Breast epithelium (tissue), 4 donors: ENCODE data around the gene BABAM1. TPM values are rescaled to one million over a fixed set of nuclear protein-coding genes. Genes with fewer than 3 reads are reported as not detected.

Source experiments
- DNase-seq, 2 donors: peaks; one replicate each; pipeline ENCODE4 v3.0.0-alpha.2; 2019; ENCODE audit warnings: low spot score in 2 of 2
- H3K27ac ChIP-seq, 2 donors: fragments of 200-600 bp; sonication (generic) in 1 of 2; one replicate each; pipeline ENCODE4 v1.5.1; 2016 to 2019; ENCODE audit warnings: mild to moderate bottlenecking in 1 of 2
- H3K27me3 ChIP-seq, 2 donors: fragments of 200-600 bp; sonication (generic) in 1 of 2; one replicate each; pipeline versions ENCODE4 v1.5.1 to v1.6.0; 2017 to 2019; ENCODE audit warnings: control low read depth in 1 of 2, mild to moderate bottlenecking in 1 of 2
- H3K36me3 ChIP-seq: fragments of 200-600 bp; one replicate; pipeline ENCODE4 v1.5.1; 2019
- H3K4me1 ChIP-seq, 2 donors: fragments of 200-600 bp; sonication (generic); one replicate each; pipeline ENCODE4 v1.5.1; 2016 to 2019; ENCODE audit warnings: control low read depth in 1 of 2
- H3K4me3 ChIP-seq, 3 donors: fragments of 200-600 bp; sonication (generic); 1 replicate in 2 of 3; 2 replicates in 1 of 3; pipeline ENCODE4 v1.5.1; 2016 to 2019; ENCODE audit warnings: mild to moderate bottlenecking in 3 of 3, moderate library complexity in 2 of 3
- H3K9me3 ChIP-seq, 2 donors: fragments of 200-600 bp; sonication (generic) in 1 of 2; one replicate each; pipeline ENCODE4 v1.5.1; 2016 to 2019; ENCODE audit warnings: control low read depth in 1 of 2
- POLR2A ChIP-seq: fragments of 450-650 bp; IDR thresholded peaks from one replicate; pipeline ENCODE4 v1.6.1; 2016; ENCODE audit warnings: antibody characterized with exemption, mild to moderate bottlenecking, moderate library complexity
- POLR2AphosphoS5 ChIP-seq, 3 donors: sonication (generic); formaldehyde crosslinking; IDR thresholded peaks; one replicate each; pipeline ENCODE4 v1.6.1; 2017; ENCODE audit warnings: antibody characterized with exemption in 3 of 3
- intact Hi-C: fragments of 100-400 bp; cut with DNase I; formaldehyde crosslinking; loops from one replicate; pipeline ENCODE4 v1.15.1; 2023; ENCODE audit warnings: low total_unique reads
- total RNA-seq, 3 donors: library from RNA; depleted of rRNA; stranded (reverse); fragments of >200 nt; gene quantifications; one replicate each; pipeline ENCODE4 v1.1.0, GENCODE V29; 2016
- TF ChIP-seq, protein P1 (sequence below), 3 donors: fragments of 450-650 bp; IDR thresholded peaks; one replicate each; pipeline ENCODE4 v1.5.1; 2016 to 2017; ENCODE audit warnings: antibody characterized with exemption in 3 of 3, mild to moderate bottlenecking in 3 of 3, moderate library complexity in 3 of 3

The BABAM1 gene
- total RNA-seq, 3 donors from 2014 or later = 48.5 to 65.6 (median 54.1) TPM

DNA sequence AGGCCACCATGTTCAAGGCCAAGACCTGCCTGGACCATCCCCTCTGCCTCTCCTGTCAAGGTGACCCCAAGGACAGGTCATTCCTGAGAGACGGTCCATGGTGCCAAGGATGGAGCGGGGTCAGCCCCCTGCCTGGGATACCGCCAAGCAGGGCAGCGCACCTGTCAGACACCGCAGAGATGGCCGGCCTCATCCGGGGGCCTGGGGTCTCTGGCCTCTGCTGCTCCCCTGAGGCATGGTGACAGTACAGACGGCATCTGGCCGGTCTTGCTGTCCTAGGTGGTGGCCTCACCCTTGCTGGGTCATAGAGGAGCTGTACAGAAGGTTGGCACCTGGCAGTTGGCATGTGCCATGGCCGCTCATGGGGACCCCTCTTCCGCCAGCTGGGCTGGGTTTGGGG is 53.2 kb downstream of the BABAM1 start:
- intact Hi-C loops = loop anchor here (5.0 kb wide), 1 partner anchor 1362 kb away; the partner anchor contains the start of gene CRTC1
- Histone ChIP-seq H3K36me3 (peaks cover 7% of the 10 kb centered on the region), H3K27ac (no peak overlapping the region), H3K9me3 (no peaks in the 10 kb centered on the region), H3K4me1 (peaks cover 0 to 2% of the 10 kb centered on the region in 2 donors), H3K27me3 (peaks cover 0 to 3% of the 10 kb centered on the region in 2 donors), H3K4me3 (no peak overlapping the region)
- DNase-seq = no peak
- TF ChIP-seq POLR2A (no peak), POLR2AphosphoS5 (IDR thresholded peaks at IDR 0.05) (no peak)
- TF ChIP-seq, protein P1, sequence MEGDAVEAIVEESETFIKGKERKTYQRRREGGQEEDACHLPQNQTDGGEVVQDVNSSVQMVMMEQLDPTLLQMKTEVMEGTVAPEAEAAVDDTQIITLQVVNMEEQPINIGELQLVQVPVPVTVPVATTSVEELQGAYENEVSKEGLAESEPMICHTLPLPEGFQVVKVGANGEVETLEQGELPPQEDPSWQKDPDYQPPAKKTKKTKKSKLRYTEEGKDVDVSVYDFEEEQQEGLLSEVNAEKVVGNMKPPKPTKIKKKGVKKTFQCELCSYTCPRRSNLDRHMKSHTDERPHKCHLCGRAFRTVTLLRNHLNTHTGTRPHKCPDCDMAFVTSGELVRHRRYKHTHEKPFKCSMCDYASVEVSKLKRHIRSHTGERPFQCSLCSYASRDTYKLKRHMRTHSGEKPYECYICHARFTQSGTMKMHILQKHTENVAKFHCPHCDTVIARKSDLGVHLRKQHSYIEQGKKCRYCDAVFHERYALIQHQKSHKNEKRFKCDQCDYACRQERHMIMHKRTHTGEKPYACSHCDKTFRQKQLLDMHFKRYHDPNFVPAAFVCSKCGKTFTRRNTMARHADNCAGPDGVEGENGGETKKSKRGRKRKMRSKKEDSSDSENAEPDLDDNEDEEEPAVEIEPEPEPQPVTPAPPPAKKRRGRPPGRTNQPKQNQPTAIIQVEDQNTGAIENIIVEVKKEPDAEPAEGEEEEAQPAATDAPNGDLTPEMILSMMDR (IDR thresholded peaks at IDR 0.05) = no peak

GRCh38 chr19:17321655-17322489 is 54.6 kb downstream of the BABAM1 start:
- intact Hi-C loops = loop anchor here (5.0 kb wide), 1 partner anchor 1360 kb away; the partner anchor contains the start of gene CRTC1
- TF ChIP-seq POLR2AphosphoS5 (IDR thresholded peaks at IDR 0.05) = no peak
- no peak for TF ChIP-seq POLR2A
- TF ChIP-seq, protein P1 (IDR thresholded peaks at IDR 0.05) = no peak
- H3K27ac ChIP-seq = peak overlapping the region; percentile 7 to 13
- H3K36me3 ChIP-seq = peaks cover 7% of the 10 kb centered on the region
- peaks cover 0 to 3% of the 10 kb centered on the region in 2 donors for H3K27me3 ChIP-seq
- no peak overlapping the region for H3K4me3 ChIP-seq
- peaks cover 0 to 13% of the 10 kb centered on the region in 2 donors for H3K4me1 ChIP-seq
- H3K9me3 ChIP-seq = no peaks in the 10 kb centered on the region
- DNase-seq = no peak

DNA sequence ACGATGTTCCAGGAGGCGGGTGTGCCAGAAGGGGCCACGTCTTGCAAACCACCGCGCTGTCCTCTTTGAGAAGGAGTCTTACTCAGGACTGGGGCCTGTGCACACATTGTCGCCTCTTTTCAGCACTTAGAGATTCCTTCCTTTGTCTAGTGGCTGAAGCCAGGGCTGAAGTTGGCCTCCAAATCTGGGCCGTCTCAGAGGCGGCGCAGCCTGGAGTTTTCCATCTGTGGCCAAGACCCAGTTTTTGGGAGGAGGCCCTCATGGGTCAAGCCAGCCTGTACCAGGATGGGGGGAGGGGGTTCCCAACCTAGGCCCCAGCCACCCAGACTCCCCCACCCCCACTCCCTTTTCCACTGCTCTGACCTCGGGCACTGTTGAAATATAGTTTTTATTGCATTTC is 55.6 kb downstream of the BABAM1 start:
- DNase-seq = no peak
- Histone ChIP-seq H3K27me3 (peaks cover 0 to 3% of the 10 kb centered on the region in 2 donors), H3K9me3 (no peaks in the 10 kb centered on the region), H3K27ac (peak overlapping the region in 1 of 2 donors; percentile 13), H3K36me3 (peaks cover 7% of the 10 kb centered on the region), H3K4me1 (peaks cover 0 to 20% of the 10 kb centered on the region in 2 donors), H3K4me3 (no peak overlapping the region)
- TF ChIP-seq POLR2A (no peak), POLR2AphosphoS5 (IDR thresholded peaks at IDR 0.05) (no peak)
- TF ChIP-seq, protein P1 (IDR thresholded peaks at IDR 0.05) = no peak
- intact Hi-C loops = loop anchor here (5.0 kb wide), 1 partner anchor 1359 kb away; the partner anchor contains the start of gene CRTC1

GRCh38 chr19:17323300-17323963 is 56.2 kb downstream of the BABAM1 start:
- DNase-seq = no peak
- intact Hi-C loops = loop anchor here (5.0 kb wide), 1 partner anchor 1359 kb away; the partner anchor contains the start of gene CRTC1

More at GRCh38 chr19:17323300-17323963, 56.2 kb downstream of the BABAM1 start:
- TF ChIP-seq POLR2A = no peak
- TF ChIP-seq, protein P1 (IDR thresholded peaks at IDR 0.05) = no peak
- no peak for TF ChIP-seq POLR2AphosphoS5 (IDR thresholded peaks at IDR 0.05)
- H3K27ac ChIP-seq = peak overlapping the region; percentile 62 to 81
- H3K27me3 ChIP-seq = peaks cover 0 to 3% of the 10 kb centered on the region in 2 donors
- H3K4me3 ChIP-seq = peak overlapping the region in 2 of 3 donors; percentile 31 to 57
- H3K9me3 ChIP-seq = no peaks in the 10 kb centered on the region
- H3K4me1 ChIP-seq = peaks cover 0 to 20% of the 10 kb centered on the region in 2 donors
- H3K36me3 ChIP-seq = peaks cover 7% of the 10 kb centered on the region
